ENCODE results near the gene DSCAML1. TPM values are rescaled to one million over a fixed set of nuclear protein-coding genes. Genes with fewer than 3 reads are reported as not detected.

Gene DSCAML1
- total and polyA plus RNA-seq, 2 of the 8 experiments (the other 6 are each of a cell fraction or from before 2014, with no cell fraction given), result 0.19 to 0.24 TPM

- Histone ChIP-seq H3K36me3 (ENCODE audit: control insufficient read depth in 2 of 4, insufficient read depth in 4 of 4, low read length in 3 of 4) (no peaks in the 10 kb centered on the region), H4K91ac (replicated peaks; ENCODE audit: insufficient read length, low read length) (no peak overlapping the region), H3K9ac (replicated peaks in 1 of 4; ENCODE audit: extremely low read depth in 1 of 4, low read depth in 3 of 4, low read length in 3 of 4) (no peak overlapping the region), H2AK5ac (ENCODE audit: low read depth, low read length) (no peak overlapping the region), H3K23me2 (ENCODE audit: low read depth, low read length) (no peaks in the 10 kb centered on the region), H4K5ac (ENCODE audit: insufficient read length, low read depth, low read length) (no peak overlapping the region), H3K14ac (ENCODE audit: insufficient read length) (no peak overlapping the region), H3K4me2 (ENCODE audit: insufficient read depth in 1 of 2, low read depth in 2 of 2, low read length in 2 of 2) (no peak overlapping the region), H3K4ac (replicated peaks; ENCODE audit: insufficient read length, low read depth, low read length) (no peak overlapping the region), H3K27ac (ENCODE audit: low read depth, low read length) (no peak overlapping the region), H3K18ac (ENCODE audit: extremely low read depth, low read length) (no peak overlapping the region), H3K79me1 (ENCODE audit: low read depth, low read length) (no peaks in the 10 kb centered on the region), H3K4me1 (replicated peaks in 1 of 4; ENCODE audit: control insufficient read depth in 3 of 4, insufficient read depth in 4 of 4, low read length in 3 of 4) (no peaks in the 10 kb centered on the region), H2BK20ac (ENCODE audit: low read length) (no peak overlapping the region), H2AFZ (ENCODE audit: low read length) (no peak overlapping the region), H3K9me3 (ENCODE audit: insufficient read depth in 2 of 2, low read depth in 1 of 2, low read length in 1 of 2) (peaks cover 0 to 5% of the 10 kb centered on the region in 2 experiments; a peak in 1 of 4 replicates), H2BK120ac (replicated peaks; ENCODE audit: low read depth, low read length) (no peak overlapping the region), H2BK5ac (ENCODE audit: low read depth, low read length) (no peak overlapping the region), H2BK15ac (ENCODE audit: low read length) (no peak overlapping the region), H3K4me3 (ENCODE audit: extremely low read depth in 1 of 4, insufficient read depth in 2 of 4, low read depth in 3 of 4, low read length in 4 of 4) (no peak overlapping the region), H4K20me1 (replicated peaks in 1 of 2; ENCODE audit: control insufficient read depth in 1 of 2, insufficient read depth in 2 of 2, low read length in 2 of 2) (no peaks in the 10 kb centered on the region), H3K79me2 (ENCODE audit: control insufficient read depth in 1 of 2, insufficient read depth in 2 of 2, low read length in 2 of 2) (no peaks in the 10 kb centered on the region), H3K27me3 (replicated peaks in 1 of 4; ENCODE audit: control insufficient read depth in 3 of 4, extremely low read depth in 1 of 4, insufficient read depth in 3 of 4, low read length in 3 of 4) (no peaks in the 10 kb centered on the region), H3K56ac (replicated peaks; ENCODE audit: insufficient read length, low read depth, low read length) (no peak overlapping the region), H2BK12ac (ENCODE audit: low read depth, low read length) (no peak overlapping the region), H4K8ac (ENCODE audit: extremely low read depth, insufficient read depth, low read length) (no peak overlapping the region), H3K23ac (ENCODE audit: insufficient read length) (no peak overlapping the region)
- FAIRE-seq, result no peak
- ChIA-PET POLR2A (ENCODE audit: partially characterized antibody) (interaction anchor here (1.7 kb wide), 1 partner anchor 13 kb away, joined by 4 read pairs; no protein-coding TSS in a partner anchor), CTCF (ENCODE audit: partially characterized antibody) (interaction anchor here (0.8 to 6.0 kb wide), 5 partner anchors 10 to 130 kb away, joined by 3 to 24 read pairs (median 3); no protein-coding TSS in a partner anchor)
- 96% methylated on average over 6 of the region's 7 CpGs; no CpG with 5 or more reads in 1 of the 2 experiments for whole genome bisulfite sequencing, 2 experiments (ENCODE audit: extremely low coverage in 1 of 2, insufficient coverage in 1 of 2, insufficient read length in 1 of 2, insufficient replicate concordance in 2 of 2, low coverage in 1 of 2, low lambda C conversion rate in 2 of 2, missing lambda C conversion rate in 1 of 2)
- TF ChIP-seq KDM5A (IDR thresholded peaks at IDR 0.05; ENCODE audit: low read length) (no peak), NRF1 (IDR thresholded peaks at IDR 0.05; ENCODE audit: low read depth, low read length) (no peak), HDAC2 (IDR thresholded peaks at IDR 0.05; ENCODE audit: borderline replicate concordance in 1 of 2, low read depth in 2 of 2, low read length in 2 of 2) (no peak), EP300 (IDR thresholded peaks at IDR 0.05; ENCODE audit: borderline replicate concordance in 1 of 2, low read depth in 2 of 2, low read length in 2 of 2) (no peak), RFX5 (IDR thresholded peaks at IDR 0.05; ENCODE audit: borderline replicate concordance, low read depth, low read length) (no peak), SP2 (IDR thresholded peaks at IDR 0.05; ENCODE audit: low read length) (no peak)
- no peak for DNase-seq (ENCODE audit: low read depth in 1 of 2, low spot score in 2 of 2)
Measured at GRCh38 chr11:117456027-117456720, 340.8 kb downstream of the DSCAML1 start.

Data from H1 (cell line).